Measurements from ENCODE around the gene SMOC2.

DNA sequence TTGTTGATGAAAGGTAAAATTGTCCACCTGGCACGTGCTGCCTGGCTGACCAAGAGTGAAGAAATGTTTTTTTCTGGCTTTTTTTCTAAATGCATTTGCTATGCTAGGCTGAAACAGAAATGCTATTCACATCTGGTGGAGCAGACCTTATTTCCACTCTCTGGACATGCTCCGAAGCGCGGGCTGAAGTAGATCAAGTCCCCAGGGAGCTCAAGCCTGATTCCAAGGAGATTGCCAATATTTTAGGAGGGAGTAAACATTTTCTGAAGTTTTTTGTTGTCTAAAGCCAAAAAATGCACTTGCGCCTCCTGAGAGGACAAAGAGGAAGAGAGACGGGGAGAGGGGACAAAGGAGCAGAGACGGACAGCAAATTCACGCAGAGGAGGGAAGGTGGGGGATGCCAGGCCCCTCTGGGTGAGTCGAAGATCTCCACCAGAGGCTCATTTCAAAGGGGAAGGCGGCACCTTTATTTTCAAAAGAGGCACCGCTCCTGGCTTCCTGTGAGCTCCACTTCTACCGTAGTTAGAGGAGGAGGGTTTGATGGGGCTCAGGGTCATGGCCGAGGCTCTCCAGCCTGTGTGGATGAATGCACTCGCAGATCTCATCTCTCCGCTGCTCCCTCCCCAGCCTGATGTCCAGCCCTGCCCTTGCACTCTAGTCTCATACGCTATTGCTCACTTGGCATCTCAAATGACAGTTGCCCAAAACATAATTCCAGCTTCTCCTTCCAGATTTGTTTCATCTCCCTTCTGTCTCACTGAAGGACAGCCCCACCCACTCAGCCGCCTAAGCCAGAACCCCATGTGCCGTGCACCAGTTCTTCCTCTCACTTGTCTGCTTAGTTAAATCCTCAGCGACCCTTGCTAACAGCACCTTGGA, 23.1 kb upstream of the SMOC2 start:
- TF ChIP-seq POLR2AphosphoS5 (IDR thresholded peaks at IDR 0.05; ENCODE audit: borderline replicate concordance, low read depth, low read length) (no peak), EZH2 (IDR thresholded peaks at IDR 0.05) (no peak), FOXP2 (optimal IDR thresholded peaks at IDR 0.05; ENCODE audit: control extremely low read depth, extremely low read length, insufficient read depth) (no peak)
